Hematopoietic multipotent progenitor cell treated with erythropoietin and hydrocortisone succinate and interleukin-3 and kit ligand, for 4 days (in vitro differentiated cells): ENCODE results near the gene FCRL1.

Experiments
- DNase-seq: peaks from one replicate; pipeline ENCODE4 v3.0.0-alpha.2; 2015

Gene FCRL1

GRCh38 chr1:157819896-157820295 lies at the start of gene FCRL1:
Gene FCRL1 (minus strand): TSS chr1:157820120. CDS start chr1:157820037, 83 bp downstream.
- DNase-seq: peak; percentile 46

GRCh38 chr1:157868654-157869053 lies 48.7 kb upstream of the FCRL1 start:
- DNase-seq: no peak

- no peak for DNase-seq
Observed at GRCh38 chr1:157862114-157863070, 42.5 kb upstream of the FCRL1 start.

- DNase-seq: no peak
Observed at GRCh38 chr1:157856538-157856937, 36.6 kb upstream of the FCRL1 start.

GRCh38 chr1:157852476-157852875 lies 32.6 kb upstream of the FCRL1 start:
- DNase-seq: no peak

GRCh38 chr1:157849229-157849875 lies 29.4 kb upstream of the FCRL1 start:
- DNase-seq: peak; percentile 36

GRCh38 chr1:157844089-157844830 lies 24.3 kb upstream of the FCRL1 start:
- DNase-seq: no peak

- DNase-seq: no peak
Observed at GRCh38 chr1:157842939-157843338, 23.0 kb upstream of the FCRL1 start.

GRCh38 chr1:157841708-157842107 lies 21.8 kb upstream of the FCRL1 start, which contains the start of gene CD5L:
Gene CD5L (minus strand): TSS chr1:157841808. CDS start chr1:157841701, 107 bp downstream.
- no peak for DNase-seq

- peak; percentile 18 for DNase-seq
Observed at GRCh38 chr1:157838966-157839365, 19.0 kb upstream of the FCRL1 start.

- DNase-seq: no peak
Observed at GRCh38 chr1:157834430-157834829, 14.5 kb upstream of the FCRL1 start.

GRCh38 chr1:157833145-157833544 lies 13.2 kb upstream of the FCRL1 start:
- DNase-seq: no peak

- peak; percentile 76 for DNase-seq
Observed at GRCh38 chr1:157831968-157832626, 12.2 kb upstream of the FCRL1 start.

- no peak for DNase-seq
Observed at GRCh38 chr1:157830887-157831286, 11.0 kb upstream of the FCRL1 start.

GRCh38 chr1:157829711-157830110 lies 9.8 kb upstream of the FCRL1 start:
- no peak for DNase-seq

- no peak for DNase-seq
Observed at GRCh38 chr1:157829210-157829609, 9.3 kb upstream of the FCRL1 start.

GRCh38 chr1:157820299-157820698 lies 379 bp upstream of the FCRL1 start:
- no peak for DNase-seq

GRCh38 chr1:157819215-157819614 lies 705 bp downstream of the FCRL1 start:
- DNase-seq: no peak

- no peak for DNase-seq
Observed at GRCh38 chr1:157813269-157813668, 6.7 kb downstream of the FCRL1 start.

GRCh38 chr1:157806431-157807149 lies 13.3 kb downstream of the FCRL1 start:
- DNase-seq: no peak

GRCh38 chr1:157803851-157804250 lies 16.1 kb downstream of the FCRL1 start:
- DNase-seq: no peak

GRCh38 chr1:157799996-157800395 lies 19.9 kb downstream of the FCRL1 start:
- no peak for DNase-seq
